Calu3 (cell line): ENCODE measurements around the gene KDSR. TPM values are rescaled to one million over a fixed set of nuclear protein-coding genes. Genes with fewer than 3 reads are reported as not detected.

Experiments
- BruUV-seq: library from RNA; stranded (reverse); fragments of 400-500 nt; replicated peaks from 2 replicates; lab custom pipeline; 2021; lab: Mats Ljungman, UMichigan
- CTCF ChIA-PET: fragments of 300-600 bp; sonication (Branson Sonifier 250); formaldehyde crosslinking; loops from one replicate; lab custom pipeline; 2022; ENCODE audit warnings: antibody characterized with exemption; lab: Charles Lee
- DNase-seq: peaks from one replicate; pipeline ENCODE4 v3.0.0; 2022
- H3K27ac Mint-ChIP-seq: one replicate; pipeline ENCODE4 v1.8.0; 2022; ENCODE audit warnings: mixed read lengths; ENCODE audit not compliant: unreplicated experiment
- H3K27me3 Mint-ChIP-seq: one replicate; pipeline ENCODE4 v1.8.0; 2022; ENCODE audit warnings: mixed read lengths; ENCODE audit not compliant: unreplicated experiment
- H3K36me3 Mint-ChIP-seq: one replicate; pipeline ENCODE4 v1.8.0; 2022; ENCODE audit warnings: mild to moderate bottlenecking, moderate library complexity, mixed read lengths; ENCODE audit not compliant: insufficient read depth, unreplicated experiment
- H3K4me1 Mint-ChIP-seq: one replicate; pipeline ENCODE4 v1.8.0; 2022; ENCODE audit warnings: mild to moderate bottlenecking, low read depth, mixed read lengths; ENCODE audit not compliant: unreplicated experiment
- H3K4me3 Mint-ChIP-seq: one replicate; pipeline ENCODE4 v1.8.0; 2022; ENCODE audit warnings: mild to moderate bottlenecking, low read depth, moderate library complexity, mixed read lengths; ENCODE audit not compliant: unreplicated experiment
- H3K9me3 Mint-ChIP-seq: one replicate; pipeline ENCODE4 v1.8.0; 2022; ENCODE audit warnings: low read depth, mixed read lengths; ENCODE audit not compliant: unreplicated experiment
- CTCF ChIP-seq: fragments of 200-600 bp; IDR thresholded peaks from one replicate; pipeline ENCODE4 v1.8.0; 2022; ENCODE audit warnings: antibody characterized with exemption; ENCODE audit not compliant: unreplicated experiment
- intact Hi-C: fragments of 100-400 bp; cut with micrococcal nuclease; formaldehyde crosslinking; loops from one replicate; pipeline ENCODE4 v1.10.0; 2022; ENCODE audit not compliant: unreplicated experiment
- total RNA-seq: library from RNA; stranded (reverse); gene quantifications from 2 replicates; pipeline ENCODE4 v1.2.3, GENCODE V29; 2022

The KDSR gene
- total RNA-seq, 1 experiment from 2014 or later = 53.3 TPM

GRCh38 chr18:63346031-63346430, 21.0 kb downstream of the KDSR start:
- Mint-ChIP-seq H3K27ac (no peak overlapping the region), H3K27me3 (no peaks in the 10 kb centered on the region)

DNA sequence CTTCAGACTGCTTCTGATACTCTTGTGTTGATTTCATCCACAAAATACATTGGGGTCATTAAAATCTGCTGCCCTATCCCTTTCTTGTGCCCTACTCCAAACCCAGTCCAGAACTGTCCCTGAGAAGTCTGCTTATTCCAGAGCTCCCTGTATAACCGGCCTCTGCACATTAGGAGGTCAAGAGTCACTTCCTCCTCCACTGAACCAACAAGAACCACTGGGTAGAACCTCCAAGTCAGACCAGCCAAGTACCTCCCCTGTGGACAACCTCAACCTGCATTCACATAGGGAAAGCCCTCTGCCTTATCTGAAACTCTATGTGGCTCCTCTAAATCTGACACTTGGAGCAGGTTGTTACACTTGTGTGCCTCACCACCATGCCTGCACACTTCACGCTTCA, 22.1 kb downstream of the KDSR start:
- H3K27me3 Mint-ChIP-seq = no peaks in the 10 kb centered on the region
- intact Hi-C loops = loop anchor here (5.0 kb wide), 1 partner anchor 92 kb away; no protein-coding TSS in a partner anchor
- no peak for TF ChIP-seq CTCF
- CTCF ChIA-PET = no interaction called here
- BruUV-seq = no TSS peak
- DNase-seq = no peak
- no peak overlapping the region for H3K27ac Mint-ChIP-seq
- peaks cover 7% of the 10 kb centered on the region for H3K4me1 Mint-ChIP-seq
- no peak overlapping the region for H3K4me3 Mint-ChIP-seq
- H3K9me3 Mint-ChIP-seq = no peaks in the 10 kb centered on the region
- peaks cover 32% of the 10 kb centered on the region for H3K36me3 Mint-ChIP-seq

More at GRCh38 chr18:63346031-63346430, 21.0 kb downstream of the KDSR start:
- TF ChIP-seq CTCF = no peak
- Mint-ChIP-seq H3K4me1 (peaks cover 7% of the 10 kb centered on the region), H3K4me3 (no peak overlapping the region), H3K36me3 (peaks cover 36% of the 10 kb centered on the region), H3K9me3 (no peaks in the 10 kb centered on the region)
- DNase-seq = no peak
- CTCF ChIA-PET = no interaction called here
- BruUV-seq = no TSS peak
- intact Hi-C loops = no loop called here

GRCh38 chr18:63344263-63344662, 22.7 kb downstream of the KDSR start:
- CTCF ChIA-PET = no interaction called here
- H3K9me3 Mint-ChIP-seq = no peaks in the 10 kb centered on the region
- intact Hi-C loops = loop anchor here (5.0 kb wide), 1 partner anchor 93 kb away; no protein-coding TSS in a partner anchor
- H3K27ac Mint-ChIP-seq = no peak overlapping the region
- no peaks in the 10 kb centered on the region for H3K27me3 Mint-ChIP-seq
- peaks cover 28% of the 10 kb centered on the region for H3K36me3 Mint-ChIP-seq
- no TSS peak for BruUV-seq
- peaks cover 7% of the 10 kb centered on the region for H3K4me1 Mint-ChIP-seq
- no peak for TF ChIP-seq CTCF
- DNase-seq = no peak
- H3K4me3 Mint-ChIP-seq = no peak overlapping the region

- BruUV-seq = no TSS peak
- Mint-ChIP-seq H3K36me3 (peaks cover 34% of the 10 kb centered on the region), H3K4me1 (peaks cover 7% of the 10 kb centered on the region), H3K27me3 (no peaks in the 10 kb centered on the region), H3K27ac (no peak overlapping the region), H3K4me3 (no peak overlapping the region), H3K9me3 (no peaks in the 10 kb centered on the region)
- intact Hi-C loops = loop anchor here (5.0 kb wide), 1 partner anchor 95 kb away; no protein-coding TSS in a partner anchor
- TF ChIP-seq CTCF = no peak
- no peak for DNase-seq
- CTCF ChIA-PET = interaction anchor here (0.6 to 0.7 kb wide), 4 partner anchors 12 to 509 kb away, joined by 3 to 5 read pairs (median 4); no protein-coding TSS in a partner anchor
Measured at GRCh38 chr18:63342206-63342605, 24.8 kb downstream of the KDSR start.
